ENCODE measurements around the gene ULK4. TPM values are rescaled to one million over a fixed set of nuclear protein-coding genes. Genes with fewer than 3 reads are reported as not detected.
"Not testable (repeated sequence)": the region's sequence is repeated elsewhere in the genome, so short reads cannot be mapped to it uniquely, and the experiment has no call there.

Gene ULK4
- total RNA-seq, 1 donor from 2014 or later = 8.4 TPM

GRCh38 chr3:41848753-41849574, 112.9 kb downstream of the ULK4 start:
- H3K9me3 ChIP-seq (ENCODE audit: control insufficient read depth in 3 of 3, low read length in 3 of 3) = no peaks in the 10 kb centered on the region
- no peaks in the 10 kb centered on the region for H3K4me1 ChIP-seq (ENCODE audit: control insufficient read depth in 3 of 3, insufficient read depth in 3 of 3, low read length in 3 of 3)
- H3K4me3 ChIP-seq (ENCODE audit: low read length in 3 of 3) = no peak overlapping the region
- H3K27me3 ChIP-seq (ENCODE audit: control insufficient read depth in 3 of 3, insufficient read depth in 3 of 3, low read length in 3 of 3) = no peaks in the 10 kb centered on the region
- H3K27ac ChIP-seq (ENCODE audit: low read depth, low read length) = no peak overlapping the region
- H3K9ac ChIP-seq (ENCODE audit: low read depth in 1 of 3, low read length in 3 of 3) = no peak overlapping the region
- H3K36me3 ChIP-seq (ENCODE audit: control insufficient read depth in 3 of 3, insufficient read depth in 3 of 3, low read length in 3 of 3) = no peaks in the 10 kb centered on the region

GRCh38 chr3:41847679-41848078, 114.2 kb downstream of the ULK4 start:
- Histone ChIP-seq H3K9ac (ENCODE audit: low read depth in 1 of 3, low read length in 3 of 3) (no peak overlapping the region), H3K27me3 (ENCODE audit: control insufficient read depth in 3 of 3, insufficient read depth in 3 of 3, low read length in 3 of 3) (no peaks in the 10 kb centered on the region), H3K9me3 (ENCODE audit: control insufficient read depth in 3 of 3, low read length in 3 of 3) (no peaks in the 10 kb centered on the region), H3K4me1 (ENCODE audit: control insufficient read depth in 3 of 3, insufficient read depth in 3 of 3, low read length in 3 of 3) (no peaks in the 10 kb centered on the region), H3K4me3 (ENCODE audit: low read length in 3 of 3) (no peak overlapping the region), H3K27ac (ENCODE audit: low read depth, low read length) (no peak overlapping the region), H3K36me3 (ENCODE audit: control insufficient read depth in 3 of 3, insufficient read depth in 3 of 3, low read length in 3 of 3) (no peaks in the 10 kb centered on the region)

GRCh38 chr3:41846850-41847249, 115.1 kb downstream of the ULK4 start:
- H3K27ac ChIP-seq (ENCODE audit: low read depth, low read length) = no peak overlapping the region
- H3K36me3 ChIP-seq (ENCODE audit: control insufficient read depth in 3 of 3, insufficient read depth in 3 of 3, low read length in 3 of 3) = no peaks in the 10 kb centered on the region
- H3K4me1 ChIP-seq (ENCODE audit: control insufficient read depth in 3 of 3, insufficient read depth in 3 of 3, low read length in 3 of 3) = no peaks in the 10 kb centered on the region
- no peaks in the 10 kb centered on the region for H3K27me3 ChIP-seq (ENCODE audit: control insufficient read depth in 3 of 3, insufficient read depth in 3 of 3, low read length in 3 of 3)
- H3K9me3 ChIP-seq (ENCODE audit: control insufficient read depth in 3 of 3, low read length in 3 of 3) = no peaks in the 10 kb centered on the region
- no peak overlapping the region for H3K4me3 ChIP-seq (ENCODE audit: low read length in 3 of 3)
- H3K9ac ChIP-seq (ENCODE audit: low read depth in 1 of 3, low read length in 3 of 3) = no peak overlapping the region

- Histone ChIP-seq H3K9me3 (ENCODE audit: control insufficient read depth in 3 of 3, low read length in 3 of 3) (no peaks in the 10 kb centered on the region), H3K27ac (ENCODE audit: low read depth, low read length) (no peak overlapping the region), H3K36me3 (ENCODE audit: control insufficient read depth in 3 of 3, insufficient read depth in 3 of 3, low read length in 3 of 3) (no peaks in the 10 kb centered on the region), H3K27me3 (ENCODE audit: control insufficient read depth in 3 of 3, insufficient read depth in 3 of 3, low read length in 3 of 3) (no peaks in the 10 kb centered on the region), H3K4me1 (ENCODE audit: control insufficient read depth in 3 of 3, insufficient read depth in 3 of 3, low read length in 3 of 3) (no peaks in the 10 kb centered on the region), H3K4me3 (ENCODE audit: low read length in 3 of 3) (no peak overlapping the region), H3K9ac (ENCODE audit: low read depth in 1 of 3, low read length in 3 of 3) (no peak overlapping the region)
These were observed 116.1 kb downstream of the ULK4 start for GRCh38 chr3:41845826-41846225.

- not testable (repeated sequence) for H3K4me1 ChIP-seq (ENCODE audit: control insufficient read depth in 3 of 3, insufficient read depth in 3 of 3, low read length in 3 of 3); H3K9me3 ChIP-seq (ENCODE audit: control insufficient read depth in 3 of 3, low read length in 3 of 3); H3K4me3 ChIP-seq (ENCODE audit: low read length in 3 of 3); H3K27ac ChIP-seq (ENCODE audit: low read depth, low read length); H3K9ac ChIP-seq (ENCODE audit: low read depth in 1 of 3, low read length in 3 of 3); H3K27me3 ChIP-seq (ENCODE audit: control insufficient read depth in 3 of 3, insufficient read depth in 3 of 3, low read length in 3 of 3); H3K36me3 ChIP-seq (ENCODE audit: control insufficient read depth in 3 of 3, insufficient read depth in 3 of 3, low read length in 3 of 3)
These were observed 117.6 kb downstream of the ULK4 start for GRCh38 chr3:41844256-41844655.

GRCh38 chr3:41840936-41841668, 120.8 kb downstream of the ULK4 start:
- H3K27ac ChIP-seq (ENCODE audit: low read depth, low read length); H3K27me3 ChIP-seq (ENCODE audit: control insufficient read depth in 3 of 3, insufficient read depth in 3 of 3, low read length in 3 of 3); H3K9me3 ChIP-seq (ENCODE audit: control insufficient read depth in 3 of 3, low read length in 3 of 3); H3K4me1 ChIP-seq (ENCODE audit: control insufficient read depth in 3 of 3, insufficient read depth in 3 of 3, low read length in 3 of 3); H3K4me3 ChIP-seq (ENCODE audit: low read length in 3 of 3); H3K36me3 ChIP-seq (ENCODE audit: control insufficient read depth in 3 of 3, insufficient read depth in 3 of 3, low read length in 3 of 3); H3K9ac ChIP-seq (ENCODE audit: low read depth in 1 of 3, low read length in 3 of 3): not testable (repeated sequence)

GRCh38 chr3:41836360-41837134, 125.4 kb downstream of the ULK4 start:
- Histone ChIP-seq H3K27me3 (ENCODE audit: control insufficient read depth in 3 of 3, insufficient read depth in 3 of 3, low read length in 3 of 3) (no peaks in the 10 kb centered on the region), H3K4me3 (ENCODE audit: low read length in 3 of 3) (no peak overlapping the region), H3K9me3 (ENCODE audit: control insufficient read depth in 3 of 3, low read length in 3 of 3) (no peaks in the 10 kb centered on the region), H3K36me3 (ENCODE audit: control insufficient read depth in 3 of 3, insufficient read depth in 3 of 3, low read length in 3 of 3) (no peaks in the 10 kb centered on the region), H3K9ac (ENCODE audit: low read depth in 1 of 3, low read length in 3 of 3) (no peak overlapping the region), H3K27ac (ENCODE audit: low read depth, low read length) (no peak overlapping the region), H3K4me1 (ENCODE audit: control insufficient read depth in 3 of 3, insufficient read depth in 3 of 3, low read length in 3 of 3) (no peaks in the 10 kb centered on the region)

GRCh38 chr3:41833628-41834027, 128.3 kb downstream of the ULK4 start:
- Histone ChIP-seq H3K36me3 (ENCODE audit: control insufficient read depth in 3 of 3, insufficient read depth in 3 of 3, low read length in 3 of 3) (no peaks in the 10 kb centered on the region), H3K27me3 (ENCODE audit: control insufficient read depth in 3 of 3, insufficient read depth in 3 of 3, low read length in 3 of 3) (no peaks in the 10 kb centered on the region), H3K27ac (ENCODE audit: low read depth, low read length) (no peak overlapping the region), H3K4me1 (ENCODE audit: control insufficient read depth in 3 of 3, insufficient read depth in 3 of 3, low read length in 3 of 3) (no peaks in the 10 kb centered on the region), H3K9me3 (ENCODE audit: control insufficient read depth in 3 of 3, low read length in 3 of 3) (no peaks in the 10 kb centered on the region), H3K9ac (ENCODE audit: low read depth in 1 of 3, low read length in 3 of 3) (no peak overlapping the region), H3K4me3 (ENCODE audit: low read length in 3 of 3) (no peak overlapping the region)

GRCh38 chr3:41819236-41819635, 142.7 kb downstream of the ULK4 start:
- Histone ChIP-seq H3K9me3 (ENCODE audit: control insufficient read depth in 3 of 3, low read length in 3 of 3) (no peaks in the 10 kb centered on the region), H3K4me3 (ENCODE audit: low read length in 3 of 3) (no peak overlapping the region), H3K27ac (ENCODE audit: low read depth, low read length) (no peak overlapping the region), H3K4me1 (ENCODE audit: control insufficient read depth in 3 of 3, insufficient read depth in 3 of 3, low read length in 3 of 3) (no peaks in the 10 kb centered on the region), H3K27me3 (ENCODE audit: control insufficient read depth in 3 of 3, insufficient read depth in 3 of 3, low read length in 3 of 3) (no peaks in the 10 kb centered on the region), H3K9ac (ENCODE audit: low read depth in 1 of 3, low read length in 3 of 3) (no peak overlapping the region), H3K36me3 (ENCODE audit: control insufficient read depth in 3 of 3, insufficient read depth in 3 of 3, low read length in 3 of 3) (no peaks in the 10 kb centered on the region)

- no peak overlapping the region for H3K9ac ChIP-seq (ENCODE audit: low read depth in 1 of 3, low read length in 3 of 3)
- H3K27me3 ChIP-seq (ENCODE audit: control insufficient read depth in 3 of 3, insufficient read depth in 3 of 3, low read length in 3 of 3) = no peaks in the 10 kb centered on the region
- H3K27ac ChIP-seq (ENCODE audit: low read depth, low read length) = no peak overlapping the region
- H3K4me1 ChIP-seq (ENCODE audit: control insufficient read depth in 3 of 3, insufficient read depth in 3 of 3, low read length in 3 of 3) = no peaks in the 10 kb centered on the region
- H3K9me3 ChIP-seq (ENCODE audit: control insufficient read depth in 3 of 3, low read length in 3 of 3) = no peaks in the 10 kb centered on the region
- no peak overlapping the region for H3K4me3 ChIP-seq (ENCODE audit: low read length in 3 of 3)
- no peaks in the 10 kb centered on the region for H3K36me3 ChIP-seq (ENCODE audit: control insufficient read depth in 3 of 3, insufficient read depth in 3 of 3, low read length in 3 of 3)
These were observed 153.3 kb downstream of the ULK4 start for GRCh38 chr3:41808618-41809017.
